Measurements from ENCODE around the gene CLCNKA.
"Not testable (repeated sequence)": the region's sequence is repeated elsewhere in the genome, so short reads cannot be mapped to it uniquely, and the experiment has no call there.

GRCh38 chr1:16033103-16033632, 11.3 kb downstream of the CLCNKA start:
- TF ChIP-seq EZH2 (IDR thresholded peaks at IDR 0.05; ENCODE audit: low read depth, low read length, severe bottlenecking); POLR2AphosphoS5 (IDR thresholded peaks at IDR 0.05; ENCODE audit: low read depth, low read length); ATF2 (IDR thresholded peaks at IDR 0.05; ENCODE audit: low read length); CTCF (IDR thresholded peaks at IDR 0.05; ENCODE audit: control extremely low read depth in 1 of 3, insufficient read depth in 1 of 3, low read depth in 1 of 3, low read length in 3 of 3); TEAD4 (IDR thresholded peaks at IDR 0.05; ENCODE audit: low read depth, low read length); RFX5 (IDR thresholded peaks at IDR 0.05; ENCODE audit: borderline replicate concordance, low read depth, low read length); CHD1 (IDR thresholded peaks at IDR 0.05; ENCODE audit: low read depth, low read length); JUND (IDR thresholded peaks at IDR 0.05; ENCODE audit: low read length); BCL11A (IDR thresholded peaks at IDR 0.05; ENCODE audit: low read depth in 2 of 2, low read length in 2 of 2): not testable (repeated sequence)
